Measurements from ENCODE around the gene GPLD1.

DNA sequence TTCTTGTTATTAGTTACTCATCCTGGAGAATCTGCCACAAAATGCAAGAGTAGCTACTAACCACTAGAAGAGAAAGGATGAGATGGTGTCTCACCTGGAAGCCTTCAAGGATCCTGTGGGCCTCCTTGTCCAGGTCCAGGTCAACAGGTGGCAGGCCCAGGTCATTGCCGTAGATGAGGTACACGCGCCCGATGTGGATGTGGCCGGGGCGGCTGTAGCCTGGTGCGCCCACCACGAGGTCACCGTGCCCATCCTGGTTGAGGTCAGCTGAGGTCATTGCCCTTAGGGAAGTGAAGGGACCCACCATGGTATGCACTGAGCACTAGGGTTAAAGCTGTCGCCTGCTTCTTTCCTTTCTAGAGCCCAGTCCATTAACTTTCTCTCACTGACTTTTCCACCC, 35.5 kb downstream of the GPLD1 start:
- TF ChIP-seq, protein P1, sequence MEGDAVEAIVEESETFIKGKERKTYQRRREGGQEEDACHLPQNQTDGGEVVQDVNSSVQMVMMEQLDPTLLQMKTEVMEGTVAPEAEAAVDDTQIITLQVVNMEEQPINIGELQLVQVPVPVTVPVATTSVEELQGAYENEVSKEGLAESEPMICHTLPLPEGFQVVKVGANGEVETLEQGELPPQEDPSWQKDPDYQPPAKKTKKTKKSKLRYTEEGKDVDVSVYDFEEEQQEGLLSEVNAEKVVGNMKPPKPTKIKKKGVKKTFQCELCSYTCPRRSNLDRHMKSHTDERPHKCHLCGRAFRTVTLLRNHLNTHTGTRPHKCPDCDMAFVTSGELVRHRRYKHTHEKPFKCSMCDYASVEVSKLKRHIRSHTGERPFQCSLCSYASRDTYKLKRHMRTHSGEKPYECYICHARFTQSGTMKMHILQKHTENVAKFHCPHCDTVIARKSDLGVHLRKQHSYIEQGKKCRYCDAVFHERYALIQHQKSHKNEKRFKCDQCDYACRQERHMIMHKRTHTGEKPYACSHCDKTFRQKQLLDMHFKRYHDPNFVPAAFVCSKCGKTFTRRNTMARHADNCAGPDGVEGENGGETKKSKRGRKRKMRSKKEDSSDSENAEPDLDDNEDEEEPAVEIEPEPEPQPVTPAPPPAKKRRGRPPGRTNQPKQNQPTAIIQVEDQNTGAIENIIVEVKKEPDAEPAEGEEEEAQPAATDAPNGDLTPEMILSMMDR (IDR thresholded peaks at IDR 0.05): no peak
- TF ChIP-seq POLR2A (IDR thresholded peaks at IDR 0.05): no peak
- TF ChIP-seq POLR2AphosphoS5 (IDR thresholded peaks at IDR 0.05; ENCODE audit: insufficient read depth in 1 of 2, low read depth in 1 of 2): no peak

Data from vagina (tissue), 2 donors.